Activated naive CD8-positive, alpha-beta T cell treated with anti-CD3 and anti-CD28 coated beads, Interleukin-2, amount 50 U/mL, for 16 hours (primary cell): ENCODE measurements around the gene PCBP2.

Experiments
- DNase-seq: peaks from one replicate; pipeline ENCODE4 v3.0.0-alpha.2; 2020; ENCODE audit warnings: low read depth, low spot score

The PCBP2 gene

GRCh38 chr12:53508534-53509170 lies 56.8 kb downstream of the PCBP2 start:
- peak; percentile 60 for DNase-seq

GRCh38 chr12:53510181-53510812 lies 58.4 kb downstream of the PCBP2 start:
- DNase-seq = no peak

- no peak for DNase-seq
Measured at GRCh38 chr12:53513712-53514410, 62.0 kb downstream of the PCBP2 start.

GRCh38 chr12:53514628-53515290 lies 62.9 kb downstream of the PCBP2 start:
- DNase-seq = no peak

- DNase-seq = no peak
Measured at GRCh38 chr12:53515291-53515680, 63.4 kb downstream of the PCBP2 start.

GRCh38 chr12:53516758-53517455 lies 65.0 kb downstream of the PCBP2 start:
- DNase-seq = no peak

- no peak for DNase-seq
Measured at GRCh38 chr12:53518381-53518780, 66.5 kb downstream of the PCBP2 start.

- DNase-seq = no peak
Measured at GRCh38 chr12:53523131-53523530, 71.2 kb downstream of the PCBP2 start.

- DNase-seq = no peak
Measured at GRCh38 chr12:53524476-53524875, 72.6 kb downstream of the PCBP2 start.

- DNase-seq = no peak
Measured at GRCh38 chr12:53530061-53530460, 78.2 kb downstream of the PCBP2 start.
